ENCODE measurements around the gene SENP2. TPM values are rescaled to one million over a fixed set of nuclear protein-coding genes. Genes with fewer than 3 reads are reported as not detected.

SENP2 gene
- total RNA-seq, 1 experiment from 2014 or later = 52.7 TPM

Other genes starting within 250 kb of the SENP2 start
- 26.6 TPM for gene MAP3K13, start 223.2 kb upstream of the SENP2 start, total RNA-seq (2021; ENCODE audit: unreplicated experiment)
- 30.2 TPM for gene TMEM41A, start 87.3 kb upstream of the SENP2 start, total RNA-seq (2021; ENCODE audit: unreplicated experiment)
- 19.9 TPM for gene LIPH, start 33.7 kb upstream of the SENP2 start, total RNA-seq (2021; ENCODE audit: unreplicated experiment)
- 97.8 TPM for gene IGF2BP2, start 238.7 kb downstream of the SENP2 start, total RNA-seq (2021; ENCODE audit: unreplicated experiment)